Neuron (in vitro differentiated cells): ENCODE measurements around the gene KLC1.

Experiments used
- H2AFZ ChIP-seq: one replicate; pipeline ENCODE4 v1.6.1; 2013; ENCODE audit warnings: low read depth, mild to moderate bottlenecking, inconsistent platforms, low read length, moderate library complexity
- H3K27me3 ChIP-seq: one replicate; pipeline ENCODE4 v1.6.1; 2013; ENCODE audit warnings: low read length; ENCODE audit not compliant: insufficient read depth
- H3K36me3 ChIP-seq: one replicate; pipeline ENCODE4 v1.6.1; 2013; ENCODE audit warnings: low read length; ENCODE audit not compliant: insufficient read depth
- H3K4me1 ChIP-seq: one replicate; pipeline ENCODE4 v1.6.1; 2013; ENCODE audit warnings: low read length; ENCODE audit not compliant: insufficient read depth
- H3K4me3 ChIP-seq: 2 replicates; pipeline ENCODE4 v1.5.1; 2013; ENCODE audit warnings: mild to moderate bottlenecking, low read length, moderate library complexity
- H3K9me3 ChIP-seq: one replicate; pipeline ENCODE4 v1.6.1; 2013; ENCODE audit warnings: low read length

The KLC1 gene

DNA sequence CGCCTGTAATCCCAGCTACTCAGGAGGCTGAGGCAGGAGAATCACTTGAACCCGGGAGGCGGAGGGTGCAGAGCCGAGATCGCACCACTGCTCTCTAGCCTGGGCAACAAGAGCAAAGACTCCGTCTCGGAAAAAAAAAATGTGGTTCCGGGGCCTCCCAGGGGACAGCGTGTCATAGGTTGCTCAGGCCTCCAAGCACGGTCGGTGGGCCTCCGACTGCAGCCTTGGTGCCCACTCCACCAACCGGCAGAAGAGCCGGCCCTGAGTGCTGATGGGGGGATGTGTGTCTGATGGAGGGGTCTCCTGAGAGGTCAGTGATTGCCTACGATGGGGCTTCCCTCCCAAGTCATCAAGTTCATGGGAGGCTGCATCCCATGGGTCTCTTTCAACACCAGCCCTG, 102.5 kb downstream of the KLC1 start:
- Histone ChIP-seq H3K4me1 (no peaks in the 10 kb centered on the region), H2AFZ (no peak overlapping the region), H3K36me3 (peaks cover 45% of the 10 kb centered on the region), H3K9me3 (no peaks in the 10 kb centered on the region), H3K27me3 (no peaks in the 10 kb centered on the region), H3K4me3 (no peak overlapping the region)

- Histone ChIP-seq H3K27me3 (no peaks in the 10 kb centered on the region), H3K4me3 (no peak overlapping the region), H3K36me3 (peaks cover 45% of the 10 kb centered on the region), H2AFZ (no peak overlapping the region), H3K9me3 (no peaks in the 10 kb centered on the region), H3K4me1 (no peaks in the 10 kb centered on the region)
Observed at GRCh38 chr14:103731916-103732867, 103.2 kb downstream of the KLC1 start.

- H3K36me3 ChIP-seq: peaks cover 39% of the 10 kb centered on the region
- H3K9me3 ChIP-seq: no peaks in the 10 kb centered on the region
Observed at GRCh38 chr14:103732868-103733620, 104.0 kb downstream of the KLC1 start.

DNA sequence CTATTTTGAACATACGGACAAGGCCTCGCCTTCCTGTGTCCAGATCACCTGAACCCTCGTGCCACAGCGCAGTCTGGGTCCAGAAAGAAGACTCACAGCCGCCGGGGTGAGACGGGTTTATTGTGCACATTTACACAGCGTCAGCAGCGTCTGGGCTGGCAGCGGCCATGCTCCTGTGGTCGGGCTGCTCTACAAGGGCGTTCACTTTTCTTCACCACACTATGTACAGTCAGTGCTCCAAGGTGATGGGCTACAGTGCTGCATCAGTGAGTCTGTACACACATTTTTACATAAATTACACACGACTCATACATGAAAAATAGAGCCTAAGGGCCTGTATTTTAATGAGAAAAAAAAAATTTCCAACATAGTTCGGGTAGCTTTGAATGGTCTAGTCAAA, 104.6 kb downstream of the KLC1 start:
- no peaks in the 10 kb centered on the region for H3K9me3 ChIP-seq
- no peaks in the 10 kb centered on the region for H3K27me3 ChIP-seq
- H3K36me3 ChIP-seq: peaks cover 34% of the 10 kb centered on the region
- H3K4me3 ChIP-seq: no peak overlapping the region
- H3K4me1 ChIP-seq: no peaks in the 10 kb centered on the region
- no peak overlapping the region for H2AFZ ChIP-seq

More at GRCh38 chr14:103732868-103733620, 104.0 kb downstream of the KLC1 start:
- H2AFZ ChIP-seq: no peak overlapping the region
- no peak overlapping the region for H3K4me3 ChIP-seq
- H3K27me3 ChIP-seq: no peaks in the 10 kb centered on the region
- no peaks in the 10 kb centered on the region for H3K4me1 ChIP-seq

DNA sequence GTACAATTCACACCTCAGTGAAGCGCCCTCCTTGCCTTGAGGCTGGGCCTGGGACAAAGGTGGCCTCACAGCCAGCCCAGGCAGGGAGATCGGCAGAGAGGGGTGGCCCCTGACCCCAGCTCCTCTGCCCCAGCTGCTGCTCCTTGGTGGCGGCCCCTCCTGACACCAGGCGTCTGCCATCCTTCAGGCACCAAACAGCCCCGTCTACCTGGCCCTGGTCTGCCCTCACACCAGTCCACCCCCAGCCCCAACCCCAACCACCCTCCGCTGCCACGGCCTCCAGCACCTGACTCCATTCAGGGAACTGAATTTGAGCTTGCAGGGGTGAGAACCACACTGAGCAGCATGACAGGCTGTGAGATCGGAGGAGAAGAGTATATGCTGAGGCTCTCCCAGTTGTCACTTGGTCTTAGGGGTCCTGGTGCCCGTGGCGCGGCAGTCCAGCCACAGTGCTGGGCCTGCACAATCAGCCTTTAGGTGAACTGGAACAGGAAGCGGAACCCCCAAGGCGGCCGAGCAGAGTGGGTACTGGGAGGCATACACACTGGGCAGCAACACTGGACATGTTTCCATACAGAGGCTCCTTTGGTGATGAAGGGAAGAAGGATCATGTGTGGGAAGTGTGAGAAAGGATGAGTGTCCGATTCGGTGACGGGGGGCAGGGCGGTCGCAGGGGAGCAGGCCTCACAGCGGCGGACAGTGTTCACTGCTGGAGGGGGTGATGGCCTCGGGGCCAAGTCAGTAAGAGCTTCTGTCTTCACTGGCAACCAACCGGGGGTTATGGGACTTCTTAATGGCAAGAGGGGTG, 105.3 kb downstream of the KLC1 start:
- H3K9me3 ChIP-seq: no peaks in the 10 kb centered on the region
- H3K4me1 ChIP-seq: no peaks in the 10 kb centered on the region
- H2AFZ ChIP-seq: no peak overlapping the region
- H3K4me3 ChIP-seq: no peak overlapping the region
- no peaks in the 10 kb centered on the region for H3K27me3 ChIP-seq
- H3K36me3 ChIP-seq: peaks cover 27% of the 10 kb centered on the region

- Histone ChIP-seq H3K9me3 (no peaks in the 10 kb centered on the region), H2AFZ (no peak overlapping the region), H3K4me1 (no peaks in the 10 kb centered on the region), H3K36me3 (peaks cover 21% of the 10 kb centered on the region), H3K27me3 (no peaks in the 10 kb centered on the region), H3K4me3 (no peak overlapping the region)
Observed at GRCh38 chr14:103735022-103735421, 106.0 kb downstream of the KLC1 start.

GRCh38 chr14:103735439-103735814, 106.4 kb downstream of the KLC1 start:
- Histone ChIP-seq H3K4me1 (no peaks in the 10 kb centered on the region), H3K9me3 (no peaks in the 10 kb centered on the region), H3K27me3 (no peaks in the 10 kb centered on the region), H3K36me3 (peaks cover 20% of the 10 kb centered on the region), H3K4me3 (no peak overlapping the region), H2AFZ (no peak overlapping the region)

- H2AFZ ChIP-seq: no peak overlapping the region
- H3K36me3 ChIP-seq: peaks cover 16% of the 10 kb centered on the region
- no peaks in the 10 kb centered on the region for H3K4me1 ChIP-seq
- no peak overlapping the region for H3K4me3 ChIP-seq
- H3K27me3 ChIP-seq: no peaks in the 10 kb centered on the region
- H3K9me3 ChIP-seq: no peaks in the 10 kb centered on the region
Observed at GRCh38 chr14:103735815-103736545, 107.0 kb downstream of the KLC1 start.

DNA sequence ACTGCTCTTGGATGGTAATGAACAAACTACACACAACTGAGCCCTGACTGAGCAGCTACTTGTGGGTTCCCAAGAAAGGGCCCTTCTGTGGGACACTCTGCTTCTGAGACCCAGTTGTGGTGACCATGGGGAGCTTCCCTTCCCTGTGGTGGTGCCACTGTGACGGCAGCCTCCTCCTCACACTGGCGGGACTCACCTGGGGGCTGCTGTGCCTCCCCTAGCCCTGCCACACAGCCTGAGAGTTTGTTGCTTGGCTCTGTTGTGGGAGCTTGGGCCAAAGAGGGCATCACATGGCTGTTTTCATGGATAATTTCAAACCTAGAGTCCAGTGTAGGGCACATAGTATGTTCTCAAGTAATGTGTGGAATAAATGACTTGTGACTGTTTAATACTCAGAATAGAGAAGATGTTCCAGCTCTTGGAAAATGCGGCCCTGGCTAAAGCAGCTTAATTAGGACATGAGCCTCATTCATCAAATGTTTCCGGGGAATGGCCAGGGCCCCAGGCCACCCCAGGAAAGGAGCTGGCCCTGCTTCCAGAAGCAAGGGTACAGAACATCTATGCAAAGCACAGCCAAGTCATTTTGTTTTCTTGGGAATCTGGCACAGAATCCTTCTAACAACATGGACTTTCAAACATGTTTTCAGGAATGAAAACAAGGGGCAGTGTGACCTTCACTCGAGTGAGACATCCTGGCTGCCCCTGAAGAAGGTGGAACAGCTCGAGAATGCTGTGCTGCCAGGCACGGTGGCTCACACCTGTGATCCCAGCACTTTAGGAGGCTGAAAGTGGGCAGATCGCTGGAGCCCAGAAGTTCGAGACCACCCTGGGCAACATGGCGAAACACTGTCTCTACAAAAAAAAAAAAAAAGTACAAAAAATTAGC, 107.8 kb downstream of the KLC1 start:
- Histone ChIP-seq H3K4me1 (no peaks in the 10 kb centered on the region), H3K27me3 (no peaks in the 10 kb centered on the region), H3K9me3 (no peaks in the 10 kb centered on the region), H3K4me3 (no peak overlapping the region), H3K36me3 (peaks cover 13% of the 10 kb centered on the region), H2AFZ (no peak overlapping the region)

GRCh38 chr14:103737432-103738045, 108.5 kb downstream of the KLC1 start:
- H2AFZ ChIP-seq: no peak overlapping the region
- no peaks in the 10 kb centered on the region for H3K9me3 ChIP-seq
- no peaks in the 10 kb centered on the region for H3K27me3 ChIP-seq
- H3K4me1 ChIP-seq: no peaks in the 10 kb centered on the region
- H3K36me3 ChIP-seq: peaks cover 13% of the 10 kb centered on the region
- H3K4me3 ChIP-seq: no peak overlapping the region

DNA sequence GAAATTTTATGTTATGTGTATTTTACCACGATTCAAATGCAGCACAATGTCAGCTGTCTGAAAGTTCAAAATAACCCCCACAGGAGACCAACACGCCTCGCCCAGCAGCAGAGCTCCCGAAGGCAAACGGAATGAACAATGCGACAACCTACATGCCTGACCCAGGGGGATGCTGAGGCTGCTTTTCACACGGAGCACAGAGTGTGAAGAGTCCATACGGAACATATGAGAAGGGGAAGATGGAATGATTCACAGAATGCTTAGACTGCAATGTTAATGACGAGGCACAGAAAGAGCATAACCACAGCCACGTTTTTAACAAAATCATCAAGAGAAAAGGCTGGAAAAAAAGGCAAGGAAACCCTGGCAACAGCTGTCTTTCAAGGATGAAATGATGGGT, 109.2 kb downstream of the KLC1 start:
- H3K4me3 ChIP-seq: no peak overlapping the region
- H3K27me3 ChIP-seq: no peaks in the 10 kb centered on the region
- no peaks in the 10 kb centered on the region for H3K9me3 ChIP-seq
- no peak overlapping the region for H2AFZ ChIP-seq
- no peaks in the 10 kb centered on the region for H3K4me1 ChIP-seq
- H3K36me3 ChIP-seq: peaks cover 7% of the 10 kb centered on the region
